ENCODE results near the gene RTTN.

DNA sequence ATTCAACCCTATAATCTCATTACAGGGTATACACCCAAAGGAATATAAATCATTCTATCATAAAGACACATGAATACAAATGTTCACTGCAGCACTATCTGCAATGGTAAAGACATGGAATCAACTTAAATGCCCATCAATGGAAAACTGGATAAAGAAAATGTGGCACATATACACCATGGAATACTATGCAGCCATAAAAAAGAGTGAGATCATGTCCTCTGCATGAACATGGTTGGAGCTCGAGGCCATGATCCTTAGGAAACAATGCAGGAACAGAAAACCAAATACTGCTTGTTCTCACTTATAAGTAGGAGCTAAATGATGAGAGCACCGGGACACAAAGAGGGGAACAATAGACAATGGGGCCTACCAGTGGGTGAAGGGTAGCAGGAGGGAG, 169.3 kb downstream of the RTTN start:
- TF ChIP-seq, protein P1, sequence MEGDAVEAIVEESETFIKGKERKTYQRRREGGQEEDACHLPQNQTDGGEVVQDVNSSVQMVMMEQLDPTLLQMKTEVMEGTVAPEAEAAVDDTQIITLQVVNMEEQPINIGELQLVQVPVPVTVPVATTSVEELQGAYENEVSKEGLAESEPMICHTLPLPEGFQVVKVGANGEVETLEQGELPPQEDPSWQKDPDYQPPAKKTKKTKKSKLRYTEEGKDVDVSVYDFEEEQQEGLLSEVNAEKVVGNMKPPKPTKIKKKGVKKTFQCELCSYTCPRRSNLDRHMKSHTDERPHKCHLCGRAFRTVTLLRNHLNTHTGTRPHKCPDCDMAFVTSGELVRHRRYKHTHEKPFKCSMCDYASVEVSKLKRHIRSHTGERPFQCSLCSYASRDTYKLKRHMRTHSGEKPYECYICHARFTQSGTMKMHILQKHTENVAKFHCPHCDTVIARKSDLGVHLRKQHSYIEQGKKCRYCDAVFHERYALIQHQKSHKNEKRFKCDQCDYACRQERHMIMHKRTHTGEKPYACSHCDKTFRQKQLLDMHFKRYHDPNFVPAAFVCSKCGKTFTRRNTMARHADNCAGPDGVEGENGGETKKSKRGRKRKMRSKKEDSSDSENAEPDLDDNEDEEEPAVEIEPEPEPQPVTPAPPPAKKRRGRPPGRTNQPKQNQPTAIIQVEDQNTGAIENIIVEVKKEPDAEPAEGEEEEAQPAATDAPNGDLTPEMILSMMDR (conservative IDR thresholded peaks at IDR 0.05; ENCODE audit: low read depth, low read length): no peak
- TF ChIP-seq POLR2A (IDR thresholded peaks at IDR 0.05; ENCODE audit: low read depth, low read length) (no peak), MXI1 (IDR thresholded peaks at IDR 0.05; ENCODE audit: borderline replicate concordance, low read depth, low read length) (no peak), MAZ (IDR thresholded peaks at IDR 0.05; ENCODE audit: borderline replicate concordance, low read depth, low read length) (no peak), RAD21 (IDR thresholded peaks at IDR 0.05; ENCODE audit: low read length) (no peak), CHD1 (IDR thresholded peaks at IDR 0.05; ENCODE audit: low read depth, low read length) (no peak), SMC3 (IDR thresholded peaks at IDR 0.05; ENCODE audit: low read depth, low read length) (no peak)
- TF ChIP-seq, protein P2, sequence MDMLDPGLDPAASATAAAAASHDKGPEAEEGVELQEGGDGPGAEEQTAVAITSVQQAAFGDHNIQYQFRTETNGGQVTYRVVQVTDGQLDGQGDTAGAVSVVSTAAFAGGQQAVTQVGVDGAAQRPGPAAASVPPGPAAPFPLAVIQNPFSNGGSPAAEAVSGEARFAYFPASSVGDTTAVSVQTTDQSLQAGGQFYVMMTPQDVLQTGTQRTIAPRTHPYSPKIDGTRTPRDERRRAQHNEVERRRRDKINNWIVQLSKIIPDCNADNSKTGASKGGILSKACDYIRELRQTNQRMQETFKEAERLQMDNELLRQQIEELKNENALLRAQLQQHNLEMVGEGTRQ (IDR thresholded peaks at IDR 0.05; ENCODE audit: low read depth, low read length): no peak
- TF ChIP-seq, protein P3, sequence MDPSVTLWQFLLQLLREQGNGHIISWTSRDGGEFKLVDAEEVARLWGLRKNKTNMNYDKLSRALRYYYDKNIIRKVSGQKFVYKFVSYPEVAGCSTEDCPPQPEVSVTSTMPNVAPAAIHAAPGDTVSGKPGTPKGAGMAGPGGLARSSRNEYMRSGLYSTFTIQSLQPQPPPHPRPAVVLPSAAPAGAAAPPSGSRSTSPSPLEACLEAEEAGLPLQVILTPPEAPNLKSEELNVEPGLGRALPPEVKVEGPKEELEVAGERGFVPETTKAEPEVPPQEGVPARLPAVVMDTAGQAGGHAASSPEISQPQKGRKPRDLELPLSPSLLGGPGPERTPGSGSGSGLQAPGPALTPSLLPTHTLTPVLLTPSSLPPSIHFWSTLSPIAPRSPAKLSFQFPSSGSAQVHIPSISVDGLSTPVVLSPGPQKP (IDR thresholded peaks at IDR 0.05; ENCODE audit: borderline replicate concordance, low read depth, low read length): no peak
